ENCODE data around the gene PTCSC3. TPM values are rescaled to one million over a fixed set of nuclear protein-coding genes. Genes with fewer than 3 reads are reported as not detected.

PTCSC3 gene
- total RNA-seq = not detected
- not detected for polyA plus RNA-seq (ENCODE audit: insufficient read length in 2 of 2)
- long read RNA-seq, donor 1, partial matches to known transcripts = 0 of 6 reads
- long read RNA-seq, donor 1, other reads (novel, unspliced or antisense) = 6 of 6 reads
- long read RNA-seq, donor 2 = 0 reads
- long read RNA-seq, donor 3 = 0 reads
- long read RNA-seq, donor 4, partial matches to known transcripts = 15 of 30 reads
- long read RNA-seq, donor 4, other reads (novel, unspliced or antisense) = 15 of 30 reads

GRCh38 chr14:36176524-36176923 is at the start of gene PTCSC3:
PTCSC3 (minus strand) TSS chr14:36176722.
- no peak within 1 kb of the TSS for H3K27ac ChIP-seq (ENCODE audit: low read depth, low read length)
- no peaks in the 10 kb centered on the region for H3K27me3 ChIP-seq (ENCODE audit: control insufficient read depth, insufficient read depth, low read length)
- no peaks in the 10 kb centered on the region for H3K4me1 ChIP-seq (ENCODE audit: control insufficient read depth, insufficient read depth, low read length)
- no peak for DNase-seq (ENCODE audit: low read depth in 4 of 6, low spot score in 6 of 6)
- no peaks in the 10 kb centered on the region for H3K9me3 ChIP-seq (ENCODE audit: control insufficient read depth, insufficient read depth, low read length)
- whole genome bisulfite sequencing (ENCODE audit: insufficient coverage) = 83% methylated on average over 2 of the region's 4 CpGs
- H3K4me3 ChIP-seq (ENCODE audit: low read depth, low read length) = no peak within 1 kb of the TSS
- no peaks in the 10 kb centered on the region for H3K36me3 ChIP-seq (ENCODE audit: control insufficient read depth, insufficient read depth, low read length)

DNA sequence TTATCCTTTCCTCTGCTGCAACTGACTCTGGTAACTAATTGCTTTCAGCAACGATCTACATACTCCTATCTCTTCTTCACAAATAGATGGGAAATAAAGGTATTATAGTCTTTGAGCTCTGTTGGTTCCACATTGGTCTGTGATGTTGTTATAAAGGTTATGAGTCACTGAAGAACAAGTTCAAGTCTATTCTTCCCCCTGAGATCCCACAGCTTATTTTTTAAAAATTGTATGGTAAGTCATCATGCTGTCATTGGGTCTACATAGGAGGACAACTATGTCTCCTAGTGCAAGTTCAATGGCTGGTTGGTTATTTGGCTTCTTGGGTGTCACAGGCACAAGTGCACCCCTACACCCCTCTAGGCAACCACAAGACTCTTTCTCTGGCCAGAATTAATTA is 49.6 kb upstream of the PTCSC3 start:
- H3K4me3 ChIP-seq (ENCODE audit: low read depth, low read length) = no peak overlapping the region
- H3K27me3 ChIP-seq (ENCODE audit: control insufficient read depth, insufficient read depth, low read length) = no peaks in the 10 kb centered on the region
- DNase-seq (ENCODE audit: low read depth in 4 of 6, low spot score in 6 of 6) = no peak
- no peaks in the 10 kb centered on the region for H3K9me3 ChIP-seq (ENCODE audit: control insufficient read depth, insufficient read depth, low read length)
- H3K36me3 ChIP-seq (ENCODE audit: control insufficient read depth, insufficient read depth, low read length) = no peaks in the 10 kb centered on the region
- no peak overlapping the region for H3K27ac ChIP-seq (ENCODE audit: low read depth, low read length)
- WGBS (ENCODE audit: insufficient coverage) = no CpG with 5 or more reads among the region's 1 CpG
- H3K4me1 ChIP-seq (ENCODE audit: control insufficient read depth, insufficient read depth, low read length) = no peaks in the 10 kb centered on the region

- H3K4me3 ChIP-seq (ENCODE audit: low read depth, low read length) = no peak overlapping the region
- H3K36me3 ChIP-seq (ENCODE audit: control insufficient read depth, insufficient read depth, low read length) = no peaks in the 10 kb centered on the region
- WGBS (ENCODE audit: insufficient coverage) = no CpG with 5 or more reads among the region's 9 CpGs
- H3K9me3 ChIP-seq (ENCODE audit: control insufficient read depth, insufficient read depth, low read length) = no peaks in the 10 kb centered on the region
- H3K27ac ChIP-seq (ENCODE audit: low read depth, low read length) = no peak overlapping the region
- no peaks in the 10 kb centered on the region for H3K4me1 ChIP-seq (ENCODE audit: control insufficient read depth, insufficient read depth, low read length)
- H3K27me3 ChIP-seq (ENCODE audit: control insufficient read depth, insufficient read depth, low read length) = no peaks in the 10 kb centered on the region
- no peak for DNase-seq (ENCODE audit: low read depth in 4 of 6, low spot score in 6 of 6)
These were observed 47.7 kb upstream of the PTCSC3 start for GRCh38 chr14:36224176-36224575.

- Histone ChIP-seq H3K36me3 (ENCODE audit: control insufficient read depth, insufficient read depth, low read length) (no peaks in the 10 kb centered on the region), H3K9me3 (ENCODE audit: control insufficient read depth, insufficient read depth, low read length) (no peaks in the 10 kb centered on the region), H3K4me3 (ENCODE audit: low read depth, low read length) (no peak overlapping the region), H3K27ac (ENCODE audit: low read depth, low read length) (no peak overlapping the region), H3K4me1 (ENCODE audit: control insufficient read depth, insufficient read depth, low read length) (no peaks in the 10 kb centered on the region), H3K27me3 (ENCODE audit: control insufficient read depth, insufficient read depth, low read length) (no peaks in the 10 kb centered on the region)
- no peak for DNase-seq (ENCODE audit: low read depth in 4 of 6, low spot score in 6 of 6)
- 64% methylated on average over 2 of the region's 3 CpGs for WGBS (ENCODE audit: insufficient coverage)
These were observed 47.0 kb upstream of the PTCSC3 start for GRCh38 chr14:36223558-36223957.

GRCh38 chr14:36222952-36223468 is 46.5 kb upstream of the PTCSC3 start:
- H3K4me1 ChIP-seq (ENCODE audit: control insufficient read depth, insufficient read depth, low read length) = no peaks in the 10 kb centered on the region
- H3K27ac ChIP-seq (ENCODE audit: low read depth, low read length) = no peak overlapping the region
- H3K27me3 ChIP-seq (ENCODE audit: control insufficient read depth, insufficient read depth, low read length) = no peaks in the 10 kb centered on the region
- no peak overlapping the region for H3K4me3 ChIP-seq (ENCODE audit: low read depth, low read length)
- no peak for DNase-seq (ENCODE audit: low read depth in 4 of 6, low spot score in 6 of 6)
- no peaks in the 10 kb centered on the region for H3K9me3 ChIP-seq (ENCODE audit: control insufficient read depth, insufficient read depth, low read length)
- H3K36me3 ChIP-seq (ENCODE audit: control insufficient read depth, insufficient read depth, low read length) = no peaks in the 10 kb centered on the region
- WGBS (ENCODE audit: insufficient coverage) = no CpG with 5 or more reads among the region's 5 CpGs

DNA sequence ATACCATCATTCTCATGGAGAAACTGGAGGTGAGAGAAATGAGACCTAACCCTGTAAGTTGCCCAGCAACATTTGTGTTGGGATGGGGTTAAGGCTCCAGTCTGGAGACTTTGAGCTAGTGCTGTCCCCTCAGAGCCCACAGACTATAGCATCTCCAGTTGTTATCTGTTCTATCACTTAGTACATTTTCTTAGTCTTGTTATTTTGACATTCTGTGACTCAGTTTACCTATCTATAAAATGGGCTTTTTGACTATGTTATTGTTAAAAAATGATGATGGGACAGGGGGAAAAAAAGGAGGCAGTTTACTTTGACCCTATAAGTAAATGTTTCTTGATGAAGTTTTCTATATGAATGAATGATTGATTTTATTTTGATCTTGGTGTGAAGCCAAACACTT is 45.8 kb upstream of the PTCSC3 start:
- Histone ChIP-seq H3K4me3 (ENCODE audit: low read depth, low read length) (no peak overlapping the region), H3K27me3 (ENCODE audit: control insufficient read depth, insufficient read depth, low read length) (peaks cover 2% of the 10 kb centered on the region), H3K27ac (ENCODE audit: low read depth, low read length) (no peak overlapping the region), H3K4me1 (ENCODE audit: control insufficient read depth, insufficient read depth, low read length) (no peaks in the 10 kb centered on the region), H3K36me3 (ENCODE audit: control insufficient read depth, insufficient read depth, low read length) (no peaks in the 10 kb centered on the region), H3K9me3 (ENCODE audit: control insufficient read depth, insufficient read depth, low read length) (no peaks in the 10 kb centered on the region)
- no peak for DNase-seq (ENCODE audit: low read depth in 4 of 6, low spot score in 6 of 6)

GRCh38 chr14:36221112-36221511 is 44.6 kb upstream of the PTCSC3 start:
- Histone ChIP-seq H3K27me3 (ENCODE audit: control insufficient read depth, insufficient read depth, low read length) (peaks cover 2% of the 10 kb centered on the region), H3K4me1 (ENCODE audit: control insufficient read depth, insufficient read depth, low read length) (no peaks in the 10 kb centered on the region), H3K36me3 (ENCODE audit: control insufficient read depth, insufficient read depth, low read length) (no peaks in the 10 kb centered on the region), H3K9me3 (ENCODE audit: control insufficient read depth, insufficient read depth, low read length) (no peaks in the 10 kb centered on the region), H3K27ac (ENCODE audit: low read depth, low read length) (no peak overlapping the region), H3K4me3 (ENCODE audit: low read depth, low read length) (no peak overlapping the region)
- 0% methylated on average over 1 of the region's 2 CpGs for WGBS (ENCODE audit: insufficient coverage)
- peak; percentile 20 to 91 (median 39) for DNase-seq (ENCODE audit: low read depth in 4 of 6, low spot score in 6 of 6)

DNA sequence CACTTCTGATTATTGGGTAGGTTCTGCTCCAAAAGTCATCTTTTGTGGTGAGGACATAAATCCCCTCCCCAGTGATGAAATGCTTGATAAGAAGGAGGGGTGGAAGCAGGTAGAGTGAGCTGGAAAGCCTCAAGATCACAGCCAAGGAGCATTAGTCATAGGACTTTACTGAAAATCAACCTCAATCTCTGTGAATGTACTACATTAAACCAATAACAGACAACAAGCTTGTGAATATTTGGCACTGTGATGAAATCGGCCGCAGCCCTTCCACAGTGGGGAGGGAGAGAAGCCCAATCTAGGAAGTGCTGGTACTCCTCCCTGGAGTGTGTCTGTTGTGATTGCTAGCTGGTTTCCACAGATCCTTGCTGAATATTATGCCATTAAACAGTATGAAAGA is 41.2 kb upstream of the PTCSC3 start:
- H3K4me3 ChIP-seq (ENCODE audit: low read depth, low read length) = no peak overlapping the region
- WGBS (ENCODE audit: insufficient coverage) = no CpG with 5 or more reads among the region's 2 CpGs
- peaks cover 2% of the 10 kb centered on the region for H3K27me3 ChIP-seq (ENCODE audit: control insufficient read depth, insufficient read depth, low read length)
- H3K36me3 ChIP-seq (ENCODE audit: control insufficient read depth, insufficient read depth, low read length) = no peaks in the 10 kb centered on the region
- H3K4me1 ChIP-seq (ENCODE audit: control insufficient read depth, insufficient read depth, low read length) = no peaks in the 10 kb centered on the region
- DNase-seq (ENCODE audit: low read depth in 4 of 6, low spot score in 6 of 6) = no peak
- no peak overlapping the region for H3K27ac ChIP-seq (ENCODE audit: low read depth, low read length)
- no peaks in the 10 kb centered on the region for H3K9me3 ChIP-seq (ENCODE audit: control insufficient read depth, insufficient read depth, low read length)

DNA sequence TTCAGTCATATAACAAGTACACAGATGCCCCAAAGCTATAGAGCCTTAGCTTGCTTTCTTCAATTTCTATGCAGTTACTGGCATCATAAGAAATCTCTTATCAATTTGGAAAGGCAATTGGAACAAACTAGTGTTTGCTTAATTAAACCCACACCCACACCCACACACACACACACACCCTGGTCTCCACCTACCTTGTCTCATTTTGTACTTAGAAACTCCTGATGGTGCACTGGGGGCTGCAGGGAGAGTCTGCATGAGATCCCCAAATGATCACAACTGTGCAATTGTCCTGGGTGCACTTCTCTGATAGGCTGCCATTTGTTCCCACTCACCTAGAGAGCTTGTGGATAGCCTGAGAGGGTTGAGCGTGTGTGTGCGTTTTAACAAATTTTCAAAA is 40.5 kb upstream of the PTCSC3 start:
- no peak overlapping the region for H3K27ac ChIP-seq (ENCODE audit: low read depth, low read length)
- H3K36me3 ChIP-seq (ENCODE audit: control insufficient read depth, insufficient read depth, low read length) = no peaks in the 10 kb centered on the region
- no peaks in the 10 kb centered on the region for H3K4me1 ChIP-seq (ENCODE audit: control insufficient read depth, insufficient read depth, low read length)
- H3K4me3 ChIP-seq (ENCODE audit: low read depth, low read length) = no peak overlapping the region
- DNase-seq (ENCODE audit: low read depth in 4 of 6, low spot score in 6 of 6) = no peak
- no CpG with 5 or more reads among the region's 2 CpGs for WGBS (ENCODE audit: insufficient coverage)
- H3K9me3 ChIP-seq (ENCODE audit: control insufficient read depth, insufficient read depth, low read length) = no peaks in the 10 kb centered on the region
- H3K27me3 ChIP-seq (ENCODE audit: control insufficient read depth, insufficient read depth, low read length) = peaks cover 2% of the 10 kb centered on the region

- Histone ChIP-seq H3K27me3 (ENCODE audit: control insufficient read depth, insufficient read depth, low read length) (peaks cover 2% of the 10 kb centered on the region), H3K36me3 (ENCODE audit: control insufficient read depth, insufficient read depth, low read length) (no peaks in the 10 kb centered on the region), H3K4me1 (ENCODE audit: control insufficient read depth, insufficient read depth, low read length) (no peaks in the 10 kb centered on the region), H3K4me3 (ENCODE audit: low read depth, low read length) (no peak overlapping the region), H3K27ac (ENCODE audit: low read depth, low read length) (no peak overlapping the region), H3K9me3 (ENCODE audit: control insufficient read depth, insufficient read depth, low read length) (no peaks in the 10 kb centered on the region)
- no peak for DNase-seq (ENCODE audit: low read depth in 4 of 6, low spot score in 6 of 6)
- 69% methylated on average over 2 of the region's 3 CpGs for WGBS (ENCODE audit: insufficient coverage)
These were observed 38.7 kb upstream of the PTCSC3 start for GRCh38 chr14:36215217-36215598.
